HG03060 (cell line): ENCODE measurements around the gene ADCY9.

Experiments used
- ATAC-seq: cut with Tn5 transposase; IDR thresholded peaks from one replicate; pipeline ENCODE4 v1.9.1; 2021; ENCODE audit warnings: low read depth, moderate number of reproducible peaks; ENCODE audit not compliant: unreplicated experiment

ADCY9 gene

DNA sequence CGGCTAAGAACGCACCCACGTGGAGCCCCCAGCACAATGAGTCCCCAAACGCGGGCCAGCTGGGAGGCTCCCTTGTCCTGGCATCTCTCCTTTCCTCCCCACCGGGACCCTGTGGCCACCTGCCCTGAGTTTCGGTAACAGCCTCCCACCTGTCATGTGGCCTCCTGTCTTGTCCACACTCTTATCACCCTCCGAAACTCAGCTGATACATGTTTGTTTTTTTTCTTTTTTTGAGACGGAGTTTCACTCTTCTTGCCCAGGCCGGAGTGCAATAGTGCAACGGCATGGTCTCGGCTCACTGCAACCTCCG is 130.1 kb downstream of the ADCY9 start:
- no peak for ATAC-seq

GRCh38 chr16:3984111-3985060 is 131.9 kb downstream of the ADCY9 start:
- no peak for ATAC-seq

GRCh38 chr16:3983081-3983520 is 133.1 kb downstream of the ADCY9 start:
- no peak for ATAC-seq

DNA sequence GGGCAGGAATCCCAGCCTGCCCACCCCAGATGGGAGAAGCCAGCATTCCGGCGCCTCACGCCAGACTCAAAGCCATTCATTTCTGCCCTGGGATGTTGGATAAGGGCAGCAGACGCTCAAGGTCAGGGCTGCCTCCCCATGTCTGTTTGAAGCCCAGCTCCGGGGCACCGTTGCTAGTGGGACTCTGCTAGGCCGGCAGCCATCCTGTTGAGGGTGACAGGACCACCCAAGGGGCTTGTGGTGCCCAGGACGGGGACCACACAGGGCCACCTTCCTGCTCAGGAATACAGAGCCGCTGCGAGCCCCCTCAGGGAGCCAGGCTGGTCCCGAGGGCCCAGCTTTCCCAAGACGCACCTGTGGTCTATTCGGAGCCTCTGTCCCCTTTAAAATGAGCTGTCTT is 134.0 kb downstream of the ADCY9 start:
- ATAC-seq: no peak

- ATAC-seq: no peak
These were observed 135.8 kb downstream of the ADCY9 start for GRCh38 chr16:3980253-3981111.

- no peak for ATAC-seq
These were observed 136.7 kb downstream of the ADCY9 start for GRCh38 chr16:3979518-3979917.

- no peak for ATAC-seq
These were observed 137.2 kb downstream of the ADCY9 start for GRCh38 chr16:3979070-3979469.

DNA sequence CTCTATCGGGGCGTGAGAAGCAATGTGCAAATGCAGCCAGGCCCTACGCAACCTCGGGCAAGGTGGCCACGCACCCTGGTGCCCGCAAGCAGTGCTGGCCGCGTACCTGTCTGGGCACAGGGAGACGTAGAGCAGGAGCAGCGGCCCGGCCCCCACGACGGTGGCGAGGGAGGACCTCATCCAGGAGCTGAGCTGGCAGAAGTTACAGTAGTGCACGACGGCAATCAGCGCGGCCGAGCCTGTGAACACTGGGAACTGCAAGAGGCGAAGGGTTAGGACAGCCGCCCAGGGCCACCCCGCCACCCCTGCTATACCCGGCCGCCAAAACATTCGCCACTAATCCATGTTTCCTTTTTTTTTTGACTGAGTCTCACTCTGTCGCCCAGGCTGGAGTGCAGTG is 138.9 kb downstream of the ADCY9 start:
- ATAC-seq: no peak

GRCh38 chr16:3974751-3975150 is 141.5 kb downstream of the ADCY9 start:
- ATAC-seq: no peak

GRCh38 chr16:3971706-3972105 is 144.5 kb downstream of the ADCY9 start:
- no peak for ATAC-seq

- no peak for ATAC-seq
These were observed 145.0 kb downstream of the ADCY9 start for GRCh38 chr16:3971261-3971660.

- ATAC-seq: no peak
These were observed 147.7 kb downstream of the ADCY9 start for GRCh38 chr16:3968551-3968950.

DNA sequence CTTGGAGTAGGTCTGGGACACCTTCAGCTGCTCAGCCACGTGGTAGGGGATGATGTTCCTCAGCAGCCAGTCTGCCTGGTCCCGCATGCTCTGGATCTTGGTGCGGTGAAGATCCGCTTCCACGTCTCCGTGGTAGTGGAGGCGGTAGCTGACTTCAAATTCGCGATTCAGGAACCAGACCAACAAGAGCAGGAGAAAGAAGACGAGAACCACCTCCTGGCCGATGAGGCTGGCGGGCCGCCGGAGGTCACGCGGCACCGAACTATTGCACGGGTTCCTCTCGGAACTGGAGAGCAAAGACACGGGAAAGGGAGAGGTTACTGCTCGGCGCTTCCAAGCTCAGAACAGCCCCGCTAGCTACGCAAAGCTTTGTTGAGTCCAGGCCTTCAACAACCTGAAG is 149.6 kb downstream of the ADCY9 start:
- no peak for ATAC-seq

GRCh38 chr16:3965781-3966582 is 150.3 kb downstream of the ADCY9 start:
- no peak for ATAC-seq

DNA sequence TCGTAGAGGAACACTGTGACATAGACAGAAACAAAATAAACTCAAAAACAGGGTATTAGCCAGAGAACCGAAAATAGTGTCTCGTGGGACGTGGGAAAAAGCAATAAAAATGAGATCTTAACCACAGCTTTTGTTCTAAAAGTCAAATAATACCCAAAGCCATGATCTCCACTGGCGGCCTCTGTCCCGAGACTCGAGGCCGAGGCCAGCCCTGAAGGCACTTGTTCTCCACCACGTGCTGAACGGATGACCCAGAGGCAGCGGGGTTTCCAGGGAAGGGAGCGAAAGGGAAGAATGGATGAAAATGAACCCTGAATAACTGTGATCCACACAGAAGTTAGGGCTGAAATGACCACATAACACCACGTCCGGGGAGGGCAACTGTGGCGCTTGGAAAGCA is 150.9 kb downstream of the ADCY9 start:
- no peak for ATAC-seq

DNA sequence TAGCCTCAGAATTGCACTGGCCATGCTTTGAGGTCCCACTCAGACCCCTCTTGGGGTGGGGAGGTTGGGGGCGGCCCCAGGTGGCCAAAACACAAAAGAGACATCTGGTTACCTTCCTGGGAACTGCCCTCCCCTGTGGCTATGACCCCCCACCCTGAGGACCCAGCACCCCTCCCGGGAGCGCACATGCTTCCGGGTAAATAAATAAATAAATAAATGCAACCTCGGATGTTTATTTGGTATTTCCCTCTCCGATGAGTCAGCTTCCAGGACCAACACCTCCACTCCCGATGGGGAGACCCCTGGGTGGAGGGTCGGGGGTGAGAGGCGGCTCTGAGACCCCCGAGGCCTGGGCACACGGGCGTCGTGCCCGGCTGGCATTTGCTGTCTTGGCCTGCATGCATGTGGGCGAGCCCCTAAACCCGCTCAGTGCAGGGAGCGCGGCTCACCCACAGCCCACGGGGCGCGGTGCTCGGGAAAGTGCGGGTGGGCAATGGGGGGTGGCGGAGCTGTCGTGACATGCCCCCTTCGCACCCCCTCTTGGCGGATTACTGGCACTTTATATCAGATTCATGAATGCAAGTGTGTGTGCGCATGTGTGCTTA is 151.5 kb downstream of the ADCY9 start:
- no peak for ATAC-seq

DNA sequence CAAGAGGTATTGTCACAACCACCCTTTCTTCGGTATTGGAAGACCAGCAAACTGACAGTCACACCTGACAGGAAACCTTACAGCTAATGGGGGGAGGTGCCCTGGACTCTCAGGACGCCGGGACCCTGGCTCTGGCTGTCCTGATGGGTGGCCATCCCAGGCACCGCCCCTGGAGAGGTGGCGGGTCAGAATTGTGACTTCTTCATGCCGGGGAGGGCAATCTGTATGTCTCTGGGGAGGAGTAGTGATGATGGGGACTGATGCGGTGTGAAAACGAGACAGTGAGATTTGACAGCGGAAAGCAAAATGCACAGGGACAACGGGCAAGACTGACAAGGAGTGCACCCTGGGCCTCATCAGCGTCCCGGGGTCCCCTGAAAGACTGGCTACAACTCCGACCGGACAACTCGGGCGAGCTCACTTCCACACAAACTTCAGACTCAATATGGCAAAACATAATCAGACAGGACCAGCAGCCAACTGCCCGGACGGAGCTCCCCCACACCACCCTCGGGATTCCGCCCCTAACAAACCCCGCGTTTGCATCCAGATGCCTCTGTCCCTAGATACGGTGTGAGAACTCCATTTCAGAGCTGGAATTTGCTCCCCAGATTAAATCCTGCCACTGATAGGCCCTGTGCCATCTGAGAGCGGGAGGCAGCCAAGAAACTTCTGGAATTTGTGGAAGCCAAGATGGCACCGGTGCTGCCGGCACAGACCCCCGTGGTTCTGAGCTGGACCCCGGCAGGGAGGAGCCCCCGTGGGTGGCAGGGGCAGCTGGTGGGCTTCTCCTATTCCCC is 152.2 kb downstream of the ADCY9 start:
- no peak for ATAC-seq

DNA sequence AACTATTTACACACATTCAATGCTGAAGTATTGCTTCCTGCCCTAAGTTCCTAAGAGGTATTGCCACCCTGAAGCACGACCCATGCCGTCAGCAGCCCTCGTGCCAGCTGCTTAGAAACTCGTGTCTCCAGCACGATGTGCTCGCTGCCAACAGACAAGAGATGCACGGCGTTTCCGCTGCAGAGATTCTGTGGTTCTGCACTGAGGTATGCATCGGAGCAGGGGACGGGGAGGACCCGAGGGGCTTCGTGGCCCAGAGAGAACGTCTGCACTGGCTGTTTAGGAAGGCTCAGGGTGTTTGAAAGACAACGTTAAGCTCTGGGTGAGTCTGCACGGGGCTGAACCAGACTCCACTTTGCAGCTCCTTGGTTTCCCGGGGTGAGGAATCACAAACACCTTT is 153.0 kb downstream of the ADCY9 start:
- no peak for ATAC-seq

GRCh38 chr16:3961449-3961849 is 154.8 kb downstream of the ADCY9 start:
- ATAC-seq: no peak
